Endothelial cell of umbilical vein (primary cell): ENCODE data around the gene CARD11. TPM values are rescaled to one million over a fixed set of nuclear protein-coding genes. Genes with fewer than 3 reads are reported as not detected.
A peak's percentile ranks its signal among the peaks of the same experiment; 100 is the strongest.

ENCODE experiments used
- BruUV-seq: library from RNA; stranded (reverse); fragments of 400-500 nt; replicated peaks from 2 replicates; lab custom pipeline; 2021; lab: Mats Ljungman, UMichigan
- CTCF ChIA-PET: fragments of 300-600, 350-600 bp; sonication (Branson Sonifier 250); formaldehyde crosslinking; loops from one replicate; lab custom pipeline; 2021; ENCODE audit warnings: antibody characterized with exemption, inconsistent platforms; lab: Charles Lee
- POLR2A ChIA-PET: fragments of 300-600, 350-600 bp; sonication (Branson Sonifier 250); formaldehyde crosslinking; loops from one replicate; lab custom pipeline; 2021; ENCODE audit warnings: antibody characterized with exemption, inconsistent platforms; lab: Charles Lee
- DNase-seq: peaks from one replicate; pipeline ENCODE4 v3.0.0-alpha.2; 2011; ENCODE audit warnings: low read depth, low spot score
- FAIRE-seq: peaks from 2 replicates; lab custom pipeline; 2011; peaks lifted over from hg19 to GRCh38; lab: Jason Lieb, UNC
- H2AFZ ChIP-seq: 2 replicates; pipeline ENCODE4 v1.6.0; 2012; ENCODE audit warnings: low read depth, low read length, control low read depth, inconsistent platforms
- H3K27ac ChIP-seq: 2 replicates; pipeline ENCODE4 v1.5.1; 2011; ENCODE audit warnings: low read depth, mild to moderate bottlenecking, control low read depth, low read length, moderate library complexity; ENCODE audit not compliant: insufficient read depth
- H3K27me3 ChIP-seq, 2 experiments: 2 replicates each; pipeline versions ENCODE4 v1.6.0 to v1.6.1; 2011; ENCODE audit warnings: low read length in 2 of 2, mixed read lengths in 1 of 2; ENCODE audit not compliant: control insufficient read depth in 2 of 2, insufficient read depth in 2 of 2
- H3K36me3 ChIP-seq, 2 experiments: 2 replicates in 1 of 2; 3 replicates in 1 of 2; pipeline ENCODE4 v1.5.1; 2011; ENCODE audit warnings: low read length in 2 of 2, mild to moderate bottlenecking in 1 of 2, moderate library complexity in 1 of 2; ENCODE audit not compliant: control insufficient read depth in 2 of 2, insufficient read depth in 2 of 2; ENCODE audit errors: extremely low read depth in 1 of 2
- H3K4me1 ChIP-seq: 3 replicates; pipeline ENCODE4 v1.5.1; 2011; ENCODE audit warnings: mild to moderate bottlenecking, low read length; ENCODE audit not compliant: control insufficient read depth, insufficient read depth; ENCODE audit errors: extremely low read depth
- H3K4me2 ChIP-seq: 2 replicates; pipeline ENCODE4 v1.6.1; 2011; ENCODE audit warnings: low read length, control low read depth, mixed read lengths; ENCODE audit not compliant: insufficient read depth
- H3K4me3 ChIP-seq, 3 experiments: fragments of 200-600 bp in 1 of 3; sonication (generic), shearing (Covaris generic) in 1 of 3; replicated peaks in 1 of 3; 2 replicates each; pipeline ENCODE4 v1.5.1; 2011 to 2016; ENCODE audit warnings: control low read depth in 3 of 3, low read length in 3 of 3, mild to moderate bottlenecking in 2 of 3, inconsistent platforms in 1 of 3, low read depth in 1 of 3, moderate library complexity in 1 of 3; ENCODE audit not compliant: insufficient read depth in 1 of 3
- H3K79me2 ChIP-seq: 2 replicates; pipeline ENCODE4 v1.6.0; 2012; ENCODE audit warnings: low read length, inconsistent platforms; ENCODE audit not compliant: control insufficient read depth, insufficient read depth
- H3K9ac ChIP-seq: replicated peaks from 2 replicates; pipeline ENCODE3; 2011; ENCODE audit warnings: low read length, control low read depth; ENCODE audit not compliant: insufficient read depth; ENCODE audit errors: extremely low read depth
- H3K9me1 ChIP-seq: replicated peaks from 3 replicates; pipeline ENCODE4 v1.6.0; 2011; ENCODE audit warnings: mild to moderate bottlenecking, low read length; ENCODE audit not compliant: control insufficient read depth, insufficient read depth; ENCODE audit errors: extremely low read depth
- H3K9me3 ChIP-seq: replicated peaks from 2 replicates; pipeline ENCODE4 v1.5.1; 2012; ENCODE audit warnings: low read length, inconsistent platforms; ENCODE audit not compliant: control insufficient read depth, insufficient read depth
- H4K20me1 ChIP-seq: replicated peaks from 2 replicates; pipeline ENCODE3; 2011; ENCODE audit warnings: mild to moderate bottlenecking, low read length; ENCODE audit not compliant: control insufficient read depth, insufficient read depth; ENCODE audit errors: extremely low read depth
- CTCF ChIP-seq, 2 donors: IDR thresholded peaks; 1 replicate in 1 of 2; 2 replicates in 1 of 2; pipeline ENCODE4 v1.5.1; 2011; ENCODE audit warnings: low read length in 2 of 2, mild to moderate bottlenecking in 2 of 2, moderate library complexity in 2 of 2, control low read depth in 1 of 2, inconsistent platforms in 1 of 2, low read depth in 1 of 2; ENCODE audit not compliant: insufficient read depth in 1 of 2; ENCODE audit errors: extremely low read depth in 1 of 2
- EZH2 ChIP-seq: IDR thresholded peaks from 2 replicates; pipeline ENCODE4 v1.6.1; 2012; ENCODE audit warnings: borderline replicate concordance, low read depth, mild to moderate bottlenecking, moderate library complexity, low read length, inconsistent platforms; ENCODE audit not compliant: severe bottlenecking
- FOS ChIP-seq: IDR thresholded peaks from 2 replicates; pipeline ENCODE4 v1.6.1; 2011; ENCODE audit warnings: mild to moderate bottlenecking, low read length, moderate library complexity, borderline replicate concordance; ENCODE audit not compliant: insufficient read depth
- GATA2 ChIP-seq: IDR thresholded peaks from 2 replicates; pipeline ENCODE4 v1.7.0; 2011; ENCODE audit warnings: low read depth, mild to moderate bottlenecking, moderate library complexity, mixed read lengths, low read length; ENCODE audit not compliant: insufficient read length, insufficient read depth
- JUN ChIP-seq: IDR thresholded peaks from 2 replicates; pipeline ENCODE4 v1.6.1; 2011; ENCODE audit warnings: borderline replicate concordance, low read depth; ENCODE audit not compliant: insufficient read length, insufficient read depth
- MAX ChIP-seq: IDR thresholded peaks from 2 replicates; pipeline ENCODE4 v1.6.1; 2011; ENCODE audit not compliant: insufficient read depth, insufficient read length
- MYC ChIP-seq: IDR thresholded peaks from one replicate; pipeline ENCODE4 v1.6.1; 2011; ENCODE audit warnings: mild to moderate bottlenecking, low read depth, low read length
- POLR2A ChIP-seq: IDR thresholded peaks from 2 replicates; pipeline ENCODE4 v1.6.1; 2012; ENCODE audit warnings: low read depth, mild to moderate bottlenecking, control low read depth, low read length
- POLR2AphosphoS5 ChIP-seq: IDR thresholded peaks from 2 replicates; pipeline ENCODE4 v1.6.1; 2012; ENCODE audit warnings: low read depth, mild to moderate bottlenecking, control low read depth, low read length, moderate library complexity; ENCODE audit not compliant: insufficient read depth
- dilution Hi-C: fragments of 300-500 bp; cut with MboI; formaldehyde crosslinking; loops from one replicate; pipeline ENCODE4 v1.15.0; 2019; ENCODE audit warnings: low sequenced_read_pairs; ENCODE audit not compliant: extremely low pct_ligation_motif_present
- intact Hi-C: fragments of 100-400 bp; cut with micrococcal nuclease; formaldehyde crosslinking; loops from one replicate; pipeline ENCODE4 v1.10.0; 2022
- polyA plus RNA-seq, 4 experiments: library from polyadenylated mRNA; depleted of rRNA in 3 of 4; stranded (reverse) in 3 of 4; unstranded in 1 of 4; fragments of >200 nt; gene quantifications; 2 replicates each; pipeline versions ENCODE4 v1.2.1 to v1.2.3, GENCODE V29; 2011 to 2012; ENCODE audit warnings: missing spikeins in 1 of 4
- total RNA-seq: library from RNA; stranded (reverse); gene quantifications from 2 replicates; pipeline ENCODE4 v1.2.3, GENCODE V29; 2021

The CARD11 gene
- total and polyA plus RNA-seq, 2 donors (not counting 3 experiments of a cell fraction or from before 2014, with no cell fraction given), result 20.4 to 41.8 TPM

GRCh38 chr7:2921653-2922347 lies 121.9 kb downstream of the CARD11 start:
- Histone ChIP-seq H3K9me3 (no peaks in the 10 kb centered on the region), H3K79me2 (no peaks in the 10 kb centered on the region), H2AFZ (no peak overlapping the region), H3K27ac (no peak overlapping the region), H3K9ac (no peak overlapping the region), H3K4me1 (no peaks in the 10 kb centered on the region), H3K4me3 (no peak overlapping the region), H3K36me3 (no peaks in the 10 kb centered on the region), H3K27me3 (no peaks in the 10 kb centered on the region), H3K4me2 (no peak overlapping the region), H3K9me1 (no peaks in the 10 kb centered on the region), H4K20me1 (no peaks in the 10 kb centered on the region)
- DNase-seq, result no peak
- POLR2A ChIA-PET, result no interaction called here
- BruUV-seq, result no TSS peak
- TF ChIP-seq CTCF (IDR thresholded peaks at IDR 0.05; ENCODE audit: extremely low read depth in 1 of 2, insufficient read depth in 1 of 2, low read depth in 1 of 2, low read length in 2 of 2) (peak; percentile 17 to 28), POLR2A (no peak)
- dilution Hi-C loops, result no loop called here
- intact Hi-C loops, result no loop called here
- no peak for FAIRE-seq
- CTCF ChIA-PET, result interaction anchor here (0.7 to 1.3 kb wide), 2 partner anchors 8 to 10 kb away, joined by 3 read pairs; no protein-coding TSS in a partner anchor

GRCh38 chr7:2920956-2921652 lies 122.6 kb downstream of the CARD11 start:
- no peaks in the 10 kb centered on the region for H3K9me1 ChIP-seq
- no peaks in the 10 kb centered on the region for H3K4me1 ChIP-seq
- no peak overlapping the region for H3K4me3 ChIP-seq
- CTCF ChIA-PET, result interaction anchor here (0.7 to 1.6 kb wide), 3 partner anchors 8 to 9 kb away, joined by 3 to 4 read pairs (median 3); no protein-coding TSS in a partner anchor
- POLR2A ChIA-PET, result no interaction called here
- H3K36me3 ChIP-seq, result peaks cover 0 to 3% of the 10 kb centered on the region in 2 experiments
- no TSS peak for BruUV-seq
- H3K9me3 ChIP-seq, result no peaks in the 10 kb centered on the region
- H3K4me2 ChIP-seq, result no peak overlapping the region
- no peaks in the 10 kb centered on the region for H3K27me3 ChIP-seq
- dilution Hi-C loops (no loop called here), intact Hi-C loops (no loop called here)
- no peaks in the 10 kb centered on the region for H4K20me1 ChIP-seq
- no peak overlapping the region for H3K27ac ChIP-seq
- FAIRE-seq (no peak), DNase-seq (no peak)
- H3K9ac ChIP-seq, result no peak overlapping the region
- H3K79me2 ChIP-seq, result no peaks in the 10 kb centered on the region
- TF ChIP-seq CTCF (IDR thresholded peaks at IDR 0.05; ENCODE audit: extremely low read depth in 1 of 2, insufficient read depth in 1 of 2, low read depth in 1 of 2, low read length in 2 of 2), result no peak
- no peak for TF ChIP-seq POLR2A
- TF ChIP-seq EZH2, result no peak
- TF ChIP-seq JUN, result no peak
- no peak for TF ChIP-seq POLR2AphosphoS5
- TF ChIP-seq MYC, result no peak
- no peak for TF ChIP-seq MAX
- no peak for TF ChIP-seq FOS
- TF ChIP-seq GATA2, result no peak
- no peak overlapping the region for H2AFZ ChIP-seq
